ENCODE measurements around the gene TSGA10.
"Not testable (repeated sequence)": the region's sequence is repeated elsewhere in the genome, so short reads cannot be mapped to it uniquely, and the experiment has no call there.

Gene TSGA10

GRCh38 chr2:99072551-99072950, 82.2 kb downstream of the TSGA10 start:
- DNase-seq (ENCODE audit: low read depth in 2 of 2), result no peak

GRCh38 chr2:99067871-99068625, 86.7 kb downstream of the TSGA10 start:
- DNase-seq (ENCODE audit: low read depth in 2 of 2), result no peak

GRCh38 chr2:99066075-99066958, 88.4 kb downstream of the TSGA10 start:
- DNase-seq (ENCODE audit: low read depth in 2 of 2), result no peak

GRCh38 chr2:99049187-99049586, 105.6 kb downstream of the TSGA10 start:
- not testable (repeated sequence) for DNase-seq (ENCODE audit: low read depth in 2 of 2)

DNA sequence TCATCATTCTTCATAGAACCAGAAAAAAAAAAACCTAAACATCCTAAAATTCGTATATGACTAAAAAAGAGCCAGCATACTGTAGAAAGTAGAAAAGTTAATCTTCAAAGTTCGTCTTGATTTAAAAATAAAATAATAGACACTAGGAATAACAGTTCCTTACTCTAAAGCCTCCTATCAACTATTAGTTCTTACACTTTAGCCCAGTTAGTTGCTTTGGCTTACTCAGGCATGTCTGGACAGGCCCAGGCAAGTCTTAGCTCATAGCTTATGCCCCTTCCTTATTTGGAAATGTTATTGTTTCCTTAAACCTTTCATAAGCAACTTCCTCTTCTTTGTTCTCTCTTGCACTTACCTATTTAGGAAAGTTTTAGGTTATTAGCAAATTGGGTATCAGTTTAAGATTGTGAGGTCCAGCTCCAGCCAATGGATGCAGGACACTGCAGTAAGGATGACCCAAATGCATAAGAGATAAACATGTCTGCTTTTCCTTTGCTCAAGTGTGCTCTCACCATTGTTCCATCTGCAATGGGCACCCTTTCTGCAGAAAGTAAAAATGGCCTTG, 113.9 kb downstream of the TSGA10 start:
- not testable (repeated sequence) for DNase-seq (ENCODE audit: low read depth in 2 of 2)

GRCh38 chr2:99035920-99036319, 118.8 kb downstream of the TSGA10 start:
- DNase-seq (ENCODE audit: low read depth in 2 of 2), result no peak

DNA sequence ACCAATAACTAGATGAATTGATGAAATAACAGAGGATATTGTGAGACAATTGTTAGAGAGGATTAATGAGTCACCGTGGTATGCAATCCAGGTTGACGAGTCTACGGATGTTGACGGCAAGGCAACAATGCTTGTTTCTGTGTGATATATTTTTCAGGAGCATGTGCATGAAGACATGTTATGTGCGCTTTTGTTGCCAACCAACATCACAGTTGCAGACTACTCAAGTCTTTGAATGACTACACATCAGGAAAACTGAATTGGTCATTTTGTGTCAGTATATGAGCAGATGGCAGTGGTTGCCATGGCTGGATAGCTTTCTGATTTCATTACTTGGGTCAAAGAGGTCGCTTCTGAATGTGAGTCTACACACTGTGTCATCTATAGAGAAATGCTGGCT, 122.0 kb downstream of the TSGA10 start:
- no peak for DNase-seq (ENCODE audit: low read depth in 2 of 2)

DNA sequence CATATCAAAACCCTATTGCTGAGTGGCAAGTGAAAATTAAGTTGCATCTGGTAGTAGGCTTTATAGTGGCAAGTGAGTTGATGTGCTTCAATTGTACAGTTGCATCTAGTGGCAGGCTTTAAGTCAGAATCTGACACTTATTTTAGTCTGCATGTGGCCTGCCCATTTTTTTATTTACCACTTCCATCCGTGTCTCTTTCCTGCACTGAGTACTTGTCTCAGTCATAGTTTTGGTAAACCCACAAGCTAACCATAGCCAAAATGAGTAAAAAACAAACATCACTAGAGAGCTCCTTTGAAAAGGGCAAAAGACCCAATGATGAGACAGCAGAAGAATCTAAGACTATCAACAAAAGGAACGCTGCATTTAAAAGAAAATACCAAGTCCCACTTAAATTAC, 122.7 kb downstream of the TSGA10 start:
- DNase-seq (ENCODE audit: low read depth in 2 of 2), result no peak

GRCh38 chr2:99031481-99031880, 123.3 kb downstream of the TSGA10 start:
- DNase-seq (ENCODE audit: low read depth in 2 of 2), result no peak

- no peak for DNase-seq (ENCODE audit: low read depth in 2 of 2)
Measured at GRCh38 chr2:99028558-99028957, 126.2 kb downstream of the TSGA10 start.

DNA sequence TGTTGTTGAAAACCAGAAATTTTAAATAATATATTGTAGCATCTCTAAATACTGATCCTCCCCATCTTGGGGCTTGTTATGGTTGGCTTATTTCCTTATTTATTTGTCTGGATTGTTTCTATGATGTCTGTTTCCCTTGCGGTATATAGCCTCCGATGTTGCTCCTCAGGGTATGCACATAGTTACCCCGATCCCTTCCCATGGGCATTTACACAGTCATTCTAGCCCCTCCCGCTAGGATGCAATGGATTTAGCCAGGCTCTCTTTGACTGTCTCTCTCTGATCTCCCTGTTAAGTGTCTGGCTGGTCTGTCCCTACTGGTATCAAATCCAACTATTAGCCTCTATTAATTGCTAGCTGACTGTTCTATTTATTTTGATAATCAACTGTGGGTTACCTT, 126.9 kb downstream of the TSGA10 start:
- no peak for DNase-seq (ENCODE audit: low read depth in 2 of 2)

GRCh38 chr2:99000708-99001107, 154.0 kb downstream of the TSGA10 start:
- DNase-seq (ENCODE audit: low read depth in 2 of 2), result no peak

DNA sequence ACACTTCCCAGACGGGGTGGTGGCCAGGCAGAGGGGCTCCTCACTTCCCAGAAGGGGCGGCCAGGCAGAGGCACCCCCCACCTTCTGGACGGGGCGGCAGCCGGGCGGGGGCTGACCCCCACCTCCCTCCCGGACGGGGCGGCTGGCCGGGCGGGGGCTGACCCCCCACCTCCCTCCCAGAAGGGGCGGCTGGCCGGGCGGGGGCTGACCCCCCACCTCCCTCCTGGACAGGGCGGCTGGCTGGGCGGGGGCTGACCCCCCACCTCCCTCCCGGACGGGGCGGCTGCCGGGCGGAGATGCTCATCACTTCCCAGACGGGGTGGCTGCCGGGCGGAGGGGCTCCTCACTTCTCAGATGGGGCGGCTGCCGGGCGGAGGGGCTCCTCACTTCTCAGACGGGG, 166.0 kb downstream of the TSGA10 start:
- not testable (repeated sequence) for DNase-seq (ENCODE audit: low read depth in 2 of 2)

- no peak for DNase-seq (ENCODE audit: low read depth in 2 of 2)
Measured at GRCh38 chr2:98985905-98986666, 168.7 kb downstream of the TSGA10 start.

DNA sequence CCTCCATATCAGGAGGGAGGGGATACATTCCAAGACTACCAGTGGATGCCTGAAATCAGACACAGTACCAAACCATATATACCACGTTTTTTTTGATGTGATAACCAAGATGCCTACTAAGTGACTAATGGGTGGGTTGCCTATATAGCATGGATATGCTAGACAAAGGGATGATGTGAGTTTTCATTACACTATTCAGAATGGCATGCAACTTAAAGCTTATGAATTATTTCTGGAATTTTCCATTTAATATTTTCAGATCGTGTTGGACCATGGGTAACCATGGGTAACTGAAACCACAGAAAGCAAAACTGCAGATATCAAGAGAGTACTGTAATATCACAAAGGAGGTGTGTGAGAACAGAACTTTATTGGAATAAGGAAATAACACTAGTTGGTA, 179.1 kb downstream of the TSGA10 start:
- DNase-seq (ENCODE audit: low read depth in 2 of 2), result no peak

- no peak for DNase-seq (ENCODE audit: low read depth in 2 of 2)
Measured at GRCh38 chr2:98972582-98973167, 182.1 kb downstream of the TSGA10 start.

- no peak for DNase-seq (ENCODE audit: low read depth in 2 of 2)
Measured at GRCh38 chr2:98959810-98960507, 194.8 kb downstream of the TSGA10 start.

GRCh38 chr2:98952966-98953365, 201.8 kb downstream of the TSGA10 start:
- no peak for DNase-seq (ENCODE audit: low read depth in 2 of 2)

DNA sequence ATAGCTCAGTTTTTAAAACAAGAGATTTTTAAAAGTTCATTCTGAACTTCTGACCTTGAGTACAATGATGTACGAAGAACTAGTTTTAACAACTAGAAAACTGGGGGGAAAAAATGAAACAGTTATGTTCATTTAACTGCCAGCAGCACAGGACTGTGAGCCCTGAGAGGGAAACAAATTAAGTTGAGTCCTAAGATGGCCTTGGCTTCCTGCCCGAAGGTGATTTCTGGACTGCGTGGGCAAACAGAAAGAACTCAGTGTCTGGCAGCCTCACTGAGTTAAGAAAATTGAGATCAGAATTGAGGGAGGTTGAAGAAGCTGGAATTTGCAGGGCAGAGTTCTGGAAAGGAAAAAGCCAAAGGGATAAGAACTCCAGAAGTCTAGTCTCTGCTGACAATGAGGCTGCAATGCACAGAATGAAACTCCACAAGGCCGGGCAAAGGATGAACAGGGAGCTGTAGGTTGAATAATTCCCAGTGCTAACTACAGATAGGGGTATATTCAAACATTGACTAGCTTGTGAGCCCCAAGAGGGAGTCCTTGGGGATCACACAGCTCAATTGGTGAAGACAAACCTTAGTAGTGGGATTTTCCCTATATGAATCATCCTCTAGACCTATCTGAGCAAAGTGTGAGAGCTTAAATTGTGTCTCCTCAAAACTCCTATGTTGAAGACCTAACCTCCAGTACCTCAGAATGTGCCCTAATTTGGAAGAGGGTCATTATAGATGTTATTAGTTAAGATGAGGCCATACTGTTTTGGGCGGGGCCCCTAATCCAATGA, 205.6 kb downstream of the TSGA10 start:
- DNase-seq (ENCODE audit: low read depth in 2 of 2), result no peak

DNA sequence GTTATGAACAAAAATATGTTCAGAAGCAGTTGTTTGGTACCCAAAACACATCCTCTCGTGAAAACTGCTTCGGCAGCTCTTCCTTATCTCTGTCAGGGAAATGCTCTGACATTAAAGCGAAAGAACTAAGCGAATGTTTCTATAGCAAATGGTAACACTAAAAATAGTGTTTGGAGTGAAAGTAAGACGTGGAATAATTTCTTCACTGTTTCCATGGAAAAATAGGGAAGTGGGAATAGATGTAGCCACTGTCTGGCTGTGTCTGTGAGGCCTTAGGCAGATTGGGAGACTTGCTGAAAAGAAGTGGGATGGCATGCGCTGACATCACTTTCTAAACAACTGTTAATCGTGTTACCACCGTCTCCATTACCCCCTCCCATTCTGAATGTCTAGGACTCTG, 207.2 kb downstream of the TSGA10 start:
- DNase-seq (ENCODE audit: low read depth in 2 of 2), result no peak

Data from stimulated activated CD8-positive, alpha-beta memory T cell treated with anti-CD3 and anti-CD28 coated beads, Interleukin-7, amount 100 ng/mL, for 4 hours (primary cell).